ENCODE data around the gene LACTB. TPM values are rescaled to one million over a fixed set of nuclear protein-coding genes. Genes with fewer than 3 reads are reported as not detected.

Gene LACTB
- polyA plus RNA-seq, 4 donors = 15.4 to 24.3 (median 18.8) TPM

Other genes starting within 250 kb of the LACTB start
- 100 to 1,000 TPM; 453 to 683 (median 526) TPM for gene TPM1, start 79.1 kb upstream of the LACTB start, polyA plus RNA-seq (ENCODE audit: insufficient read length in 4 of 4)
- gene RPS27L, start 35.6 kb downstream of the LACTB start, polyA plus RNA-seq (ENCODE audit: insufficient read length in 4 of 4) = 100 to 1,000 TPM in 2 of 4 donors, 10 to 100 TPM in 2; 81.3 to 110 (median 100) TPM
- gene RAB8B, start 67.7 kb downstream of the LACTB start, polyA plus RNA-seq (ENCODE audit: insufficient read length in 4 of 4) = 10 to 100 TPM; 25.5 to 33.4 (median 30.9) TPM
- gene APH1B, start 155.7 kb downstream of the LACTB start, polyA plus RNA-seq (ENCODE audit: insufficient read length in 4 of 4) = 10 to 100 TPM; 16.9 to 19.1 (median 18.1) TPM

Measured in left renal cortex interstitium (tissue), 4 donors.